HG03571 (cell line): ENCODE results near the gene CD37.

ENCODE experiments used
- ATAC-seq: cut with Tn5 transposase; IDR thresholded peaks from one replicate; pipeline ENCODE4 v1.9.1; 2021; ENCODE audit not compliant: unreplicated experiment

The CD37 gene

GRCh38 chr19:49344505-49345423 is 9.6 kb downstream of the CD37 start:
- ATAC-seq = no peak

GRCh38 chr19:49347191-49347590 is 12.0 kb downstream of the CD37 start:
- ATAC-seq = no peak

- no peak for ATAC-seq
Measured at GRCh38 chr19:49347835-49348234, 12.6 kb downstream of the CD37 start.

DNA sequence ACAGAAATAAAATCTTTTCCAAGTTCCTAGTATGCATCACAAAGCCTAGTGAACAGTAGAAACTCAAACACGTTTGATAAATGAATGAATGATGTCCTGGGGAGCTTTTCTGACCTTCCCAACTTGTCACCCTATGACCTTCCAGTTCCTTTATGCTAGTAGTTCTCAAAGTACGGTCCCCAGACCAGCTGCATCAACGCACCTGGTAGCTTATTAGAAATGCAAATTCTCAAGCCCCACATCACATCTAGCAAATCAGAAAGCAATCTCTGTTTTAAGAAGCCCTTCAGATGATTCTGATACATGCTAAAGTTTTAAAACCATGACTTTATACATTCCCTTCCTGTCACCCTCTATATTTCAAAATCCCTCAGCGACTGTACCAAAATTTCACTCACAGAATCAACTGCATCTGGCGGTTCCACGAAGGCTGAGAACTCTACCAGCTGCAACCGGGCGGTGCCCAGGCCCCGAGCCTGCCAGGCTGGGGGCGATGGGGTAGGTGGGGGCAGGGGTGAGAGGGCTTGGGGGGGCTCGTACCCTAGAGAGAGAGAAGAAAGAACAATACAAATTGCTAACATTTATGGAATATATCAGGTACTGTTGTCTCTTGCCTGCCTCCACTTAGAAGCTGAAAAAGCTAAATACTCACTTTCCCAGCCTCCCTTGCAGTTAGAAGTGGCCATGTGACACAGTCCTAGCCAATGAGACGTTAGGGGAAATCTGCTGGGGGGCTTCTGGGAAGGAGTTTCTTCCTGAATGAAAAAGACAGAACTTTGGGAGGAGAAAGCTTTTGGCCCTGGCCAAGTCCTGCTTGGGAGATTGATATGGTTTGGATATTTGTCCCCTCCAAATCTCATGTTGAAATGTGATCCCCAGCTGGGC is 13.3 kb downstream of the CD37 start:
- ATAC-seq = no peak

DNA sequence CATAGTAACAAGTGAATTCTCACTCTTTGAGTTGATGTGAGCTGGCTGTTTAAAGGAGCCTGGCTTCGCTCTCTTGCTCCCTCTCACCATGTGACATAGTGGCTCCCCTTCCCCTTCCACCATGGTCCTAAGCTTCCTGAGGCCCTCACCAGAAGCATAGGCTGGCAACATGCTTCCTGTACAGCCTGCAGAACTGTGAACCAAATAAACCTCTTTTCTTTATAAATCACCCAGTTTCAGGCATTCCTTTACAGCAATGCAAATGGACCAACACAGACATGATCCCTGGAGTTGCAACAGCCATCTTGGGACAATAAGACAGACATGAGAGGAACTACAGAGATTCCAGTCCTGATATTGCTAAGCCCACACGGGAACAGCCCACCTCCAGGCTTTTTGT is 14.4 kb downstream of the CD37 start:
- ATAC-seq = no peak

- ATAC-seq = no peak
Measured at GRCh38 chr19:49355909-49356353, 20.7 kb downstream of the CD37 start.

GRCh38 chr19:49356382-49356781 is 21.2 kb downstream of the CD37 start:
- no peak for ATAC-seq

GRCh38 chr19:49357186-49357585 is 22.0 kb downstream of the CD37 start:
- no peak for ATAC-seq

DNA sequence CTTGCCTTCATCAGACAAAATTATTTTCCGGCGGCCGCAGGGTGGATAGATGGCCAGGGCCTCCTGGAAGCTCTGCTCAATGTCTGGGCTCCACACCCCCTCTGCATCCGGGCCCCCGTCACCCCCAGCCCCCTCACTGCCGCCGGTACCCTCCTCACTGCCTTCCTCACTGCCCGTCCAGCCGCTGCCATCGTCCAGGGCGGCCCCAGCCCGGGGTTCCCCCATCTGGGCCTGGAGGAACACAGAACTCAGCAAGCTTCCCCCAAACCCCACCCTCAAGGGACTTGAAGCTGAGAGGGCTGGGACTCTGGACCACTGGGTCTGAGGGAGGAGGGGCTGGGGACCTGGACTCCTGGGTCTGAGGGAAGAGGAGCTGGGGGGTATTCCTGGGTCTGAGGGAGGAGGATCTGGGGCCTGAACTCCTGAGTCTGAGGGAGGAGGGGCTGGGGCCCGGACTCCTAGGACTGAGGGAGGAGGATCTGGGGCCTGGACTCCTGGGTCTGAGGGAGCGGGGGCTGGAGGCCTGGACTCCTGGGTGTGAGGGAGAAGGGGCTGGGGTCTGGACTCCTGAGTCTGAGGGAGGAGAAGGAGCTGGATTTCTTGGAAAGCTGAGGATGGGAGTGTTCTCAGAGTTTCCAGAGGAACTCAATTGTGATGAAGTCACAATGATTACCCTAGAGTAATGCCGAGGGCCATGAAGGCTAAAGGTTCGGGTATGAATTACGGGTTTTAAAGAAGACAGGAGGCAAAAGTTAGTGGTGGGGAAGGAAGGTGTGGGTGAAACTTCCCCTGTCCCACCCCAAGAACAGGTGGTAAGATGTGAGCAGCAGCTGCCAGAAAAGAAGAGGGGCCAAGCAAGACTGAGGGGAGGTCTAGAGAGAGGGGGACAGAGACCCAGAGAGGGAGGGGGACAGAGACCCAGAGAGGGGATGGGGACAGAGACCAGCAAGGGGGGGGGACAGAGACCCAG is 24.9 kb downstream of the CD37 start:
- no peak for ATAC-seq

- ATAC-seq = no peak
Measured at GRCh38 chr19:49361438-49362047, 26.3 kb downstream of the CD37 start.

- ATAC-seq = no peak
Measured at GRCh38 chr19:49362048-49362928, 27.1 kb downstream of the CD37 start, which contains the start of gene TEAD2. TSS of gene TEAD2 (minus strand) at chr19:49362416. CDS start at chr19:49360075, 2,341 bp downstream.

- no peak for ATAC-seq
Measured at GRCh38 chr19:49362929-49363267, 27.7 kb downstream of the CD37 start.

- ATAC-seq = no peak
Measured at GRCh38 chr19:49363268-49364082, 28.3 kb downstream of the CD37 start, which contains the start of gene DKKL1. TSS of gene DKKL1 (plus strand) at chr19:49363877. CDS start at chr19:49363999, 122 bp downstream.

GRCh38 chr19:49364083-49364737 is 29.0 kb downstream of the CD37 start:
- ATAC-seq = no peak

DNA sequence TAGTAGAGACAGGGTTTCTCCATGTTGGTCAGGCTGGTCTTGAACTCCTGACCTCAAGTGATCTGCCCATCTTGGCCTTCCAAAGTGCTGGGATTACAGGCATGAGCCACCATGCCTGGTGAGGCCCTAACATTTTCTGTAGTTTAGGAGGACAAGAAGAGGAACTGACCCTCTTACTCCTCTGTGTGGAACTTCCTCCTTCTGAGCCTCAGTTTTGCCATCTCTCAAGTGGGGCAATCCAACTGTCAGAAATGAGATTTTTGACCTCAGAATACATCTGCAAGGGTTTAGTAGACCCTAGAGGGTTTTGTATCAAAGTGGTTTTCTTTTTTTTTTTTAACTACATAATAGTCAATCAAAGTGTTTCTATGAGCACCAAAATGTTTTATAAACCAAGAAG is 30.9 kb downstream of the CD37 start:
- ATAC-seq = no peak

DNA sequence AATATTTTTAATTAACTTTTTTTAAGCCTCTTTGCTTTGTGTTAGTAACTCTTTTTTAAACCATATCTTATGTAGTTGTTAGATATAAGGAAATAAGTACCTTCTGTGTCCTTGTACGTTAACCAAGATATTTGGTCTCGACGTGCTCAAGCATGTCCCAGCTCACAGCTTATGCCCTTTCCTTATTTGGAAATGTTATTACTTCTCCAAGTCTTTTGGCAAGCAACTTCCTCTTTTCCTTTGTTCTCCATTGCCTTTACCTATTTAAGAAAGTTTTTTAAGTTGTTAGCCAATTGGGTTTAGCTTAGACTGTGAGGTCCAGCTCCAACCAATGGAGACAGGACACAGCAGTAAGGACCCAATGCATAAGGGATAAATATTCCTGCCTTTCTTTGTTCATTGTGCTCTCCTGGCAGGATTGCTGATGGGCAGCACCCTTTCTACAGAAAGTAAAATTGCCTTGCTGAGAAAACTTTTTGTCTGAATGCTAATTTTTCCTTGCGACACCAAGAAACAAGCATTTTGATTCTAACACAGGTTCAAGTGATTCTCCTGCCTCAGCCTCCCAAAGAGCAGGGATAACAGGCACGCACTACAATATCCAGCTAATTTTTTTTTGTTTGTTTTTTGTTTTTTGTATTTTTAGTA is 33.6 kb downstream of the CD37 start:
- no peak for ATAC-seq

- no peak for ATAC-seq
Measured at GRCh38 chr19:49371184-49371583, 36.0 kb downstream of the CD37 start.
